ENCODE measurements around the gene NET1. TPM values are rescaled to one million over a fixed set of nuclear protein-coding genes. Genes with fewer than 3 reads are reported as not detected.

Gene NET1
- polyA plus RNA-seq, 3 donors, result 1.2 to 1.7 (median 1.4) TPM

- Histone ChIP-seq H3K79me2 (ENCODE audit: insufficient read depth, low read length) (no peaks in the 10 kb centered on the region), H3K4me2 (replicated peaks; ENCODE audit: extremely low read depth, low read length, poor library complexity, severe bottlenecking) (no peak overlapping the region), H3K9ac (ENCODE audit: insufficient read depth, low read length, poor library complexity, severe bottlenecking) (no peak overlapping the region), H3K9me3 (replicated peaks in 1 of 2; ENCODE audit: control insufficient read depth in 1 of 2, insufficient read depth in 1 of 2, low read length in 2 of 2) (peaks cover 0 to 15% of the 10 kb centered on the region in 2 donors), H3K4me1 (ENCODE audit: control insufficient read depth in 1 of 2, insufficient read depth in 2 of 2, low read length in 2 of 2) (no peaks in the 10 kb centered on the region), H3K4me3 (replicated peaks in 1 of 3; ENCODE audit: low read depth in 2 of 3, low read length in 3 of 3) (no peak overlapping the region), H3K36me3 (replicated peaks in 1 of 2; ENCODE audit: control insufficient read depth in 1 of 2, insufficient read depth in 2 of 2, low read length in 2 of 2) (no peaks in the 10 kb centered on the region), H3K27me3 (ENCODE audit: control insufficient read depth in 2 of 2, insufficient read depth in 2 of 2, low read length in 2 of 2) (no peaks in the 10 kb centered on the region), H2AFZ (ENCODE audit: insufficient read depth, low read depth, low read length, poor library complexity, severe bottlenecking) (no peak overlapping the region), H4K20me1 (ENCODE audit: insufficient read depth, low read length) (no peaks in the 10 kb centered on the region), H3K27ac (ENCODE audit: low read depth in 1 of 2, low read length in 2 of 2) (no peak overlapping the region)
- Mint-ChIP-seq H3K27me3 (ENCODE audit: low read depth in 3 of 3) (peaks cover 0 to 1% (median 0%) of the 10 kb centered on the region in 3 donors), H3K36me3 (no peaks in the 10 kb centered on the region), H3K27ac (no peak overlapping the region), H3K4me3 (no peak overlapping the region), H3K4me1 (peaks cover 2% of the 10 kb centered on the region), H3K9me3 (peaks cover 4 to 14% (median 8%) of the 10 kb centered on the region in 7 donors)
- WGBS (ENCODE audit: insufficient coverage), result 93% methylated on average over 2 of the region's 4 CpGs
- DNase-seq, result no peak
- TF ChIP-seq, protein P1, sequence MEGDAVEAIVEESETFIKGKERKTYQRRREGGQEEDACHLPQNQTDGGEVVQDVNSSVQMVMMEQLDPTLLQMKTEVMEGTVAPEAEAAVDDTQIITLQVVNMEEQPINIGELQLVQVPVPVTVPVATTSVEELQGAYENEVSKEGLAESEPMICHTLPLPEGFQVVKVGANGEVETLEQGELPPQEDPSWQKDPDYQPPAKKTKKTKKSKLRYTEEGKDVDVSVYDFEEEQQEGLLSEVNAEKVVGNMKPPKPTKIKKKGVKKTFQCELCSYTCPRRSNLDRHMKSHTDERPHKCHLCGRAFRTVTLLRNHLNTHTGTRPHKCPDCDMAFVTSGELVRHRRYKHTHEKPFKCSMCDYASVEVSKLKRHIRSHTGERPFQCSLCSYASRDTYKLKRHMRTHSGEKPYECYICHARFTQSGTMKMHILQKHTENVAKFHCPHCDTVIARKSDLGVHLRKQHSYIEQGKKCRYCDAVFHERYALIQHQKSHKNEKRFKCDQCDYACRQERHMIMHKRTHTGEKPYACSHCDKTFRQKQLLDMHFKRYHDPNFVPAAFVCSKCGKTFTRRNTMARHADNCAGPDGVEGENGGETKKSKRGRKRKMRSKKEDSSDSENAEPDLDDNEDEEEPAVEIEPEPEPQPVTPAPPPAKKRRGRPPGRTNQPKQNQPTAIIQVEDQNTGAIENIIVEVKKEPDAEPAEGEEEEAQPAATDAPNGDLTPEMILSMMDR (IDR thresholded peaks at IDR 0.05), result no peak
- intact Hi-C loops (cut with micrococcal nuclease), result no loop called here
These were observed 80.0 kb downstream of the NET1 start for GRCh38 chr10:5492322-5492855.

DNA sequence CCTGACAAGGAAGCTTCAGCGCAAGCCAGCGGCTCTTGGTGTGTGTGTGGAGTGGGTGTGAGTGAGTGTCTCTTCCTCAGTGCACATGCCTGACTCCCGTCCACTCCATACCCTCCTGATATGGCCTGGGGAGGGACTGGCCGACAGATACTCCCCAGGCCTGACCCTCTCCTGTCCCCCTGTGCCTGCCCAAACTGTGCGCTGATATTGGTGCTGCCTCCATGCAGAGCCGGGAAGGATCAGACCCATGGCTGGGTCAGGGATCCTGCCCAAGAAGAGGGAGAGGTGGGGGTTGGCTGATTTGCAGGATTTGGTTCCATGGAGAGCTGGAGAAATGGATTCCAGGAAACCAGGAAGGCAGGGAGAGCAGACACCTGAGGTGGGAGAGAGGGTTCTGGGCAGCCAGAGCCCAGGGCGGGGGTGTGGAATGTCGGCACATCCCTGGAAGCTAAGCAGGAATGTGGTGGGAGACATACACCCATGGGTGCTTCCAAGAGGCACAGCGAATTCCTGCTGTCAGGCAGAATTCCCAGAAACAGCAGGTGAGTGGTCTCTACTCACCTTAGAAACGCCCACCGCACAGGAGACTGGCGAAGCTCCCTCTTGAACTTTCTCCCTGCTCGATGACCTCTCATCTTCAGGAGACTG is 80.7 kb downstream of the NET1 start:
- Mint-ChIP-seq H3K27me3 (ENCODE audit: low read depth in 3 of 3) (no peaks in the 10 kb centered on the region), H3K36me3 (no peaks in the 10 kb centered on the region), H3K9me3 (peaks cover 4 to 14% (median 8%) of the 10 kb centered on the region in 7 donors), H3K27ac (no peak overlapping the region), H3K4me1 (peaks cover 2% of the 10 kb centered on the region), H3K4me3 (no peak overlapping the region)
- H3K4me3 ChIP-seq (replicated peaks in 1 of 3; ENCODE audit: low read depth in 2 of 3, low read length in 3 of 3), result no peak overlapping the region
- no peak for DNase-seq
- no peak overlapping the region for H3K4me2 ChIP-seq (replicated peaks; ENCODE audit: extremely low read depth, low read length, poor library complexity, severe bottlenecking)
- no peaks in the 10 kb centered on the region for H3K36me3 ChIP-seq (replicated peaks in 1 of 2; ENCODE audit: control insufficient read depth in 1 of 2, insufficient read depth in 2 of 2, low read length in 2 of 2)
- H4K20me1 ChIP-seq (ENCODE audit: insufficient read depth, low read length), result no peaks in the 10 kb centered on the region
- H3K4me1 ChIP-seq (ENCODE audit: control insufficient read depth in 1 of 2, insufficient read depth in 2 of 2, low read length in 2 of 2), result no peaks in the 10 kb centered on the region
- TF ChIP-seq, protein P1 (IDR thresholded peaks at IDR 0.05), result no peak
- peaks cover 0 to 15% of the 10 kb centered on the region in 2 donors for H3K9me3 ChIP-seq (replicated peaks in 1 of 2; ENCODE audit: control insufficient read depth in 1 of 2, insufficient read depth in 1 of 2, low read length in 2 of 2)
- intact Hi-C loops (cut with micrococcal nuclease), result no loop called here
- H3K27me3 ChIP-seq (ENCODE audit: control insufficient read depth in 2 of 2, insufficient read depth in 2 of 2, low read length in 2 of 2), result no peaks in the 10 kb centered on the region
- H3K9ac ChIP-seq (ENCODE audit: insufficient read depth, low read length, poor library complexity, severe bottlenecking), result no peak overlapping the region
- no peaks in the 10 kb centered on the region for H3K79me2 ChIP-seq (ENCODE audit: insufficient read depth, low read length)
- WGBS (ENCODE audit: insufficient coverage), result 98% methylated on average over 9 of the region's 13 CpGs
- H2AFZ ChIP-seq (ENCODE audit: insufficient read depth, low read depth, low read length, poor library complexity, severe bottlenecking), result no peak overlapping the region
- H3K27ac ChIP-seq (ENCODE audit: low read depth in 1 of 2, low read length in 2 of 2), result no peak overlapping the region

Data from CD14-positive monocyte (primary cell).